ENCODE measurements around the gene CABP4. TPM values are rescaled to one million over a fixed set of nuclear protein-coding genes. Genes with fewer than 3 reads are reported as not detected.

The CABP4 gene
- total and polyA plus RNA-seq, 10 of the 15 experiments (the other 5 are each of a cell fraction or from before 2014, with no cell fraction given): 0.04 to 0.41 (median 0.14) TPM; not detected in 2

GRCh38 chr11:67436459-67437081 is 18.6 kb upstream of the CABP4 start (continued):
- TF ChIP-seq ZBTB40 (IDR thresholded peaks at IDR 0.05; ENCODE audit: borderline replicate concordance) (no peak; the same call in 1 of the 2 replicates), HSF1 (IDR thresholded peaks at IDR 0.05; ENCODE audit: low read depth, low read length) (no peak), NR2C2 (IDR thresholded peaks at IDR 0.05; ENCODE audit: borderline replicate concordance, control insufficient read depth, insufficient read length, low read depth) (no peak), PKNOX1 (IDR thresholded peaks at IDR 0.05) (0 out of 2 replicates have a peak, but pooled peaks have one; percentile 23), NFIC (IDR thresholded peaks at IDR 0.05; ENCODE audit: low read depth, low read length) (no peak), TCF12 (IDR thresholded peaks at IDR 0.05; ENCODE audit: low read depth, low read length) (peak; percentile 99), SMARCA5 (IDR thresholded peaks at IDR 0.05) (0 out of 2 replicates have a peak, but pooled peaks have one; percentile 43), EGR1 (IDR thresholded peaks at IDR 0.05; ENCODE audit: borderline replicate concordance in 1 of 2, low read depth in 2 of 2, low read length in 2 of 2) (peak in 1 of 2 experiments; percentile 51; a peak in 1 of 3 replicates), WRNIP1 (IDR thresholded peaks at IDR 0.05; ENCODE audit: borderline replicate concordance, low read depth, low read length) (0 out of 2 replicates have a peak, but pooled peaks have one; percentile 40), ZNF622 (IDR thresholded peaks at IDR 0.05) (no peak), NBN (IDR thresholded peaks at IDR 0.05) (peak; percentile 99), IRF5 (IDR thresholded peaks at IDR 0.05; ENCODE audit: borderline replicate concordance) (no peak), ZSCAN29 (IDR thresholded peaks at IDR 0.05) (peak; percentile 81; the same call in 1 of the 2 replicates), E2F4 (IDR thresholded peaks at IDR 0.05; ENCODE audit: low read depth, low read length) (no peak), RCOR1 (conservative IDR thresholded peaks at IDR 0.05; ENCODE audit: low read depth, low read length) (no peak), USF1 (IDR thresholded peaks at IDR 0.05; ENCODE audit: borderline replicate concordance, extremely low read length, insufficient read depth, low read depth, low read length) (peak; percentile 5), RELB (IDR thresholded peaks at IDR 0.05; ENCODE audit: low read depth) (peak; percentile 72; the same call in 1 of the 2 replicates)

Measured in GM12878 (cell line).